Suprapubic skin (tissue), 3 donors: ENCODE data around the gene PLB1.

Source experiments
- CTCF ChIP-seq, 2 donors: fragments of 200-600 bp in 1 of 2; fragments of 450-650 bp in 1 of 2; sonication (generic) in 1 of 2; IDR thresholded peaks; one replicate each; pipeline ENCODE4 v1.5.1; 2016 to 2019; ENCODE audit warnings: antibody characterized with exemption in 2 of 2, mild to moderate bottlenecking in 1 of 2, moderate library complexity in 1 of 2
- EP300 ChIP-seq: sonication (generic); formaldehyde crosslinking; IDR thresholded peaks from one replicate; pipeline ENCODE4 v1.6.1; 2017; ENCODE audit warnings: antibody characterized with exemption

- TF ChIP-seq CTCF (IDR thresholded peaks at IDR 0.05): no peak
- TF ChIP-seq EP300: no peak
Measured at GRCh38 chr2:28515176-28515751, 19.4 kb downstream of the PLB1 start.
